HepG2 (cell line): Measurements from ENCODE around the gene SMARCAD1. TPM values are rescaled to one million over a fixed set of nuclear protein-coding genes. Genes with fewer than 3 reads are reported as not detected.

Source experiments
- ATAC-seq: fragments of 200-7000 bp; cut with Tn5 transposase; 3 replicates; pipeline ENCODE4 v1.9.1; 2020; ENCODE audit warnings: mild to moderate bottlenecking, moderate library complexity
- BruUV-seq: library from RNA; stranded (reverse); fragments of 400-500 nt; replicated peaks from 2 replicates; lab custom pipeline; 2021; lab: Mats Ljungman, UMichigan
- CTCF ChIA-PET: fragments of 300-600 bp; formaldehyde crosslinking; extraction: SDS; loops from one replicate; lab custom pipeline; 2021; ENCODE audit warnings: low total read pairs, inconsistent platforms, low intra/inter-chr PET ratio; lab: Yijun Ruan, JAX
- POLR2A ChIA-PET: fragments of 350-600 bp; sonication (Branson Sonifier 250); formaldehyde crosslinking; loops from one replicate; lab custom pipeline; 2020; ENCODE audit warnings: antibody characterized with exemption, inconsistent platforms; lab: Yijun Ruan, JAX
- DNase-seq: peaks from one replicate; pipeline ENCODE4 v3.0.0-alpha.2; 2015; ENCODE audit warnings: low spot score
- FAIRE-seq: peaks from 3 replicates; lab custom pipeline; 2011; peaks lifted over from hg19 to GRCh38; lab: Jason Lieb, UNC
- H2AFZ ChIP-seq: one replicate; pipeline ENCODE4 v1.6.1; 2011; ENCODE audit warnings: low read length, inconsistent platforms
- H3K27ac ChIP-seq: fragments of 300-600 bp; 3 replicates; pipeline ENCODE4 v1.8.0; 2011; ENCODE audit warnings: mixed run types, mild to moderate bottlenecking, mixed read lengths, low read length, inconsistent platforms; ENCODE audit not compliant: insufficient read depth; ENCODE audit errors: extremely low read length
- H3K27me3 ChIP-seq, 2 experiments: fragments of 200-600 bp in 1 of 2; 2 replicates in 1 of 2; 3 replicates in 1 of 2; pipeline versions ENCODE4 v1.6.0 to v1.8.0; 2011; ENCODE audit warnings: low read length in 2 of 2, mild to moderate bottlenecking in 2 of 2, moderate library complexity in 2 of 2, inconsistent platforms in 1 of 2; ENCODE audit not compliant: insufficient read depth in 2 of 2, control insufficient read depth in 1 of 2
- H3K36me3 ChIP-seq, 2 experiments: fragments of 200-600 bp in 1 of 2; replicated peaks in 1 of 2; 2 replicates in 1 of 2; 3 replicates in 1 of 2; pipeline versions ENCODE4 v1.5.1 to v1.8.0; 2011; ENCODE audit warnings: low read length in 2 of 2, inconsistent platforms in 1 of 2; ENCODE audit not compliant: insufficient read depth in 2 of 2, control insufficient read depth in 1 of 2
- H3K4me1 ChIP-seq: 2 replicates; pipeline ENCODE4 v1.5.1; 2012; ENCODE audit warnings: low read length, inconsistent platforms; ENCODE audit not compliant: insufficient read depth
- H3K4me2 ChIP-seq: 2 replicates; pipeline ENCODE4 v1.6.0; 2011; ENCODE audit warnings: low read depth, low read length, inconsistent platforms
- H3K4me3 ChIP-seq, 3 experiments: fragments of 200-600 bp in 1 of 3; sonication (generic), shearing (Covaris generic) in 1 of 3; replicated peaks in 1 of 3; 2 replicates each; pipeline ENCODE4 v1.5.1; 2011 to 2016; ENCODE audit warnings: low read length in 3 of 3, inconsistent platforms in 2 of 3, low read depth in 2 of 3, mild to moderate bottlenecking in 2 of 3, control low read depth in 1 of 3, mixed read lengths in 1 of 3; ENCODE audit not compliant: insufficient read depth in 1 of 3
- H3K79me2 ChIP-seq: one replicate; pipeline ENCODE4 v1.6.1; 2011; ENCODE audit warnings: low read length, inconsistent platforms; ENCODE audit not compliant: insufficient read depth
- H3K9ac ChIP-seq: 2 replicates; pipeline ENCODE4 v1.6.0; 2011; ENCODE audit warnings: mild to moderate bottlenecking, low read depth, low read length, inconsistent platforms; ENCODE audit not compliant: insufficient read depth
- H3K9me3 ChIP-seq: 2 replicates; pipeline ENCODE4 v1.5.1; 2012; ENCODE audit warnings: mild to moderate bottlenecking, low read length
- H4K20me1 ChIP-seq: 2 replicates; pipeline ENCODE4 v1.6.0; 2011; ENCODE audit warnings: inconsistent platforms, mild to moderate bottlenecking, low read length, moderate library complexity; ENCODE audit not compliant: insufficient read depth
- HNF4A ChIP-seq: sonication (generic); formaldehyde crosslinking; IDR thresholded peaks from 2 replicates; pipeline ENCODE4 v1.4.0; 2020; ENCODE audit warnings: missing genetic modification reagents
- SALL1 ChIP-seq: sonication (generic); formaldehyde crosslinking; IDR thresholded peaks from 2 replicates; pipeline ENCODE4 v1.8.0; 2022; ENCODE audit warnings: mild to moderate bottlenecking, missing genetic modification reagents
- SOX13 ChIP-seq, 3 experiments: fragments of 450-650 bp in 1 of 3; sonication (generic) in 1 of 3; formaldehyde crosslinking in 1 of 3; IDR thresholded peaks in 2 of 3; conservative IDR thresholded peaks in 1 of 3; 2 replicates each; pipeline versions ENCODE4 v1.5.0 to v1.6.1; 2016 to 2020; ENCODE audit warnings: antibody characterized with exemption in 1 of 3, mild to moderate bottlenecking in 1 of 3, missing compliant biosample characterization in 1 of 3, missing genetic modification reagents in 1 of 3, moderate library complexity in 1 of 3
- WGBS: methylation state at CpG from one replicate; pipeline ENCODE4 v1.1.6; 2017; ENCODE audit warnings: low lambda C conversion rate; 5-methylcytosine and 5-hydroxymethylcytosine counted together
- in situ Hi-C: cut with HindIII; loops from 2 replicates; pipeline ENCODE4 v1.10.0; 2017; ENCODE audit warnings: low pct_unique_long_range_greater_than_20kb; ENCODE audit not compliant: extremely low pct_ligation_motif_present
- intact Hi-C: fragments of 100-400 bp; cut with micrococcal nuclease; formaldehyde crosslinking; loops from one replicate; pipeline ENCODE4 v1.10.0; 2022; ENCODE audit not compliant: unreplicated experiment
- polyA plus RNA-seq, 8 experiments: library from polyadenylated mRNA; depleted of rRNA in 3 of 8; stranded (reverse) in 7 of 8; unstranded in 1 of 8; fragments of >200 nt; fragmentation: Illumina TruSeq in 4 of 8; extraction: Trizol in 4 of 8; gene quantifications; 2 replicates each; pipeline versions ENCODE4 v1.2.1 to v1.2.3, GENCODE V29; 2011 to 2016; ENCODE audit warnings: low read depth in 4 of 8, missing spikeins in 1 of 8, mixed read lengths in 1 of 8; ENCODE audit not compliant: insufficient read depth in 1 of 8
- total RNA-seq, 5 experiments: library from RNA; depleted of rRNA; stranded (reverse); fragments of >200 nt; fragmentation: Illumina TruSeq; extraction: Trizol; gene quantifications; 2 replicates each; pipeline ENCODE4 v1.2.3, GENCODE V29; 2016; ENCODE audit warnings: low read depth in 1 of 5
- TF ChIP-seq, protein P1 (sequence below): sonication (generic); formaldehyde crosslinking; IDR thresholded peaks from 2 replicates; pipeline ENCODE4 v1.5.0; 2020; ENCODE audit warnings: mild to moderate bottlenecking, missing genetic modification reagents
- TF ChIP-seq, protein P2 (sequence below): sonication (generic); formaldehyde crosslinking; IDR thresholded peaks from 2 replicates; pipeline ENCODE4 v1.4.0; 2020; ENCODE audit warnings: missing genetic modification reagents, borderline replicate concordance

SMARCAD1 gene
- total and polyA plus RNA-seq, 2 of the 13 experiments (the other 11 are each of a cell fraction or from before 2014, with no cell fraction given) = 18.2 to 35.9 TPM

DNA sequence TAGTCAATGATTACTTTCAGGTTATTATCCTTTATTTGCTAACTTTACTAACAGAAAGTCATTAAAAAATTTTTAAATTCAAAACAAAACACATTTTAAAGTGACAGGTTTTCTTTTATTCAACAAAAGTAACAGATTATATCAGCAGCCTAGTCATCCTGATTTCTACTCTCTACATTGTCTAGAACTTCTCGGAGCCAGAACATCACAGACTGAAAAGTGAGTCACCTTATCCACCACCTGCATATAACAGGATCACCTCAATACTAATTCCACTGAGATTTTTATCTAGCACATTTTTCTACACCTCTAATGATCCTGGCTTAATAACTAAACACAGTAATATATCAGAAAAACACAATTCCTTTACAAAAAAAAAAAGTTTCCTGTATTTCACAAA is 47.9 kb upstream of the SMARCAD1 start:
- H4K20me1 ChIP-seq = no peaks in the 10 kb centered on the region
- POLR2A ChIA-PET = no interaction called here
- no peak overlapping the region for H2AFZ ChIP-seq
- TF ChIP-seq HNF4A (CRISPR knock-in tag) (no peak), SALL1 (CRISPR knock-in tag) (no peak), SOX13 (IDR thresholded peaks at IDR 0.05) (no peak), SOX13 (CRISPR knock-in tag; conservative IDR thresholded peaks at IDR 0.05 in 1 of 2, IDR thresholded peaks at IDR 0.05 in 1 of 2) (no peak)
- TF ChIP-seq, protein P1, sequence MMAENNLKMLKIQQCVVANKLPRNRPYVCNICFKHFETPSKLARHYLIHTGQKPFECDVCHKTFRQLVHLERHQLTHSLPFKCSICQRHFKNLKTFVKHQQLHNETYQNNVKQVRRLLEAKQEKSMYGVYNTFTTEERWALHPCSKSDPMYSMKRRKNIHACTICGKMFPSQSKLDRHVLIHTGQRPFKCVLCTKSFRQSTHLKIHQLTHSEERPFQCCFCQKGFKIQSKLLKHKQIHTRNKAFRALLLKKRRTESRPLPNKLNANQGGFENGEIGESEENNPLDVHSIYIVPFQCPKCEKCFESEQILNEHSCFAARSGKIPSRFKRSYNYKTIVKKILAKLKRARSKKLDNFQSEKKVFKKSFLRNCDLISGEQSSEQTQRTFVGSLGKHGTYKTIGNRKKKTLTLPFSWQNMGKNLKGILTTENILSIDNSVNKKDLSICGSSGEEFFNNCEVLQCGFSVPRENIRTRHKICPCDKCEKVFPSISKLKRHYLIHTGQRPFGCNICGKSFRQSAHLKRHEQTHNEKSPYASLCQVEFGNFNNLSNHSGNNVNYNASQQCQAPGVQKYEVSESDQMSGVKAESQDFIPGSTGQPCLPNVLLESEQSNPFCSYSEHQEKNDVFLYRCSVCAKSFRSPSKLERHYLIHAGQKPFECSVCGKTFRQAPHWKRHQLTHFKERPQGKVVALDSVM (CRISPR knock-in tag) = no peak
- TF ChIP-seq, protein P2, sequence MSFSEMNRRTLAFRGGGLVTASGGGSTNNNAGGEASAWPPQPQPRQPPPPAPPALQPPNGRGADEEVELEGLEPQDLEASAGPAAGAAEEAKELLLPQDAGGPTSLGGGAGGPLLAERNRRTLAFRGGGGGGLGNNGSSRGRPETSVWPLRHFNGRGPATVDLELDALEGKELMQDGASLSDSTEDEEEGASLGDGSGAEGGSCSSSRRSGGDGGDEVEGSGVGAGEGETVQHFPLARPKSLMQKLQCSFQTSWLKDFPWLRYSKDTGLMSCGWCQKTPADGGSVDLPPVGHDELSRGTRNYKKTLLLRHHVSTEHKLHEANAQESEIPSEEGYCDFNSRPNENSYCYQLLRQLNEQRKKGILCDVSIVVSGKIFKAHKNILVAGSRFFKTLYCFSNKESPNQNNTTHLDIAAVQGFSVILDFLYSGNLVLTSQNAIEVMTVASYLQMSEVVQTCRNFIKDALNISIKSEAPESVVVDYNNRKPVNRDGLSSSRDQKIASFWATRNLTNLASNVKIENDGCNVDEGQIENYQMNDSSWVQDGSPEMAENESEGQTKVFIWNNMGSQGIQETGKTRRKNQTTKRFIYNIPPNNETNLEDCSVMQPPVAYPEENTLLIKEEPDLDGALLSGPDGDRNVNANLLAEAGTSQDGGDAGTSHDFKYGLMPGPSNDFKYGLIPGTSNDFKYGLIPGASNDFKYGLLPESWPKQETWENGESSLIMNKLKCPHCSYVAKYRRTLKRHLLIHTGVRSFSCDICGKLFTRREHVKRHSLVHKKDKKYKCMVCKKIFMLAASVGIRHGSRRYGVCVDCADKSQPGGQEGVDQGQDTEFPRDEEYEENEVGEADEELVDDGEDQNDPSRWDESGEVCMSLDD = no peak
- TF ChIP-seq, all 625 proteins: peak for 0
- Histone ChIP-seq H3K4me1 (no peaks in the 10 kb centered on the region), H3K4me3 (no peak overlapping the region), H3K27ac (no peak overlapping the region), H3K36me3 (no peaks in the 10 kb centered on the region), H3K79me2 (no peaks in the 10 kb centered on the region), H3K4me2 (no peak overlapping the region), H3K9ac (no peak overlapping the region), H3K9me3 (no peaks in the 10 kb centered on the region), H3K27me3 (no peaks in the 10 kb centered on the region)
- ATAC-seq (no peak), FAIRE-seq (no peak), DNase-seq (no peak)
- intact Hi-C loops = no loop called here
- in situ Hi-C loops = no loop called here
- WGBS = 3% methylated on average over 1 of the region's 1 CpG
- CTCF ChIA-PET = no interaction called here
- no TSS peak for BruUV-seq
